OCI-LY3 (cell line): ENCODE data around the gene B4GALNT2.

Experiments used
- H2AFZ ChIP-seq: fragments of 200-600, 300-600 bp; shearing (Covaris generic); 2 replicates; pipeline ENCODE4 v1.6.0; 2014; ENCODE audit warnings: antibody characterized with exemption, low read depth, low read length
- H3K27ac ChIP-seq: fragments of 200-600, 300-600 bp; sonication (generic); 2 replicates; pipeline ENCODE4 v1.5.1; 2014; ENCODE audit warnings: mild to moderate bottlenecking, low read length, moderate library complexity, mixed read lengths
- H3K27me3 ChIP-seq: fragments of 200-600, 300-600 bp; sonication (generic); 2 replicates; pipeline ENCODE4 v1.6.1; 2014; ENCODE audit warnings: low read depth, low read length, mixed read lengths
- H3K36me3 ChIP-seq: fragments of 200-600, 300-600 bp; sonication (generic); replicated peaks from 2 replicates; pipeline ENCODE3; 2014; ENCODE audit warnings: low read depth, low read length, mixed read lengths
- H3K4me1 ChIP-seq: fragments of 300-600, 200-600 bp; sonication (generic); 2 replicates; pipeline ENCODE4 v1.6.1; 2014; ENCODE audit warnings: low read length, mixed read lengths
- H3K4me2 ChIP-seq: fragments of 200-600, 300-600 bp; sonication (generic); 2 replicates; pipeline ENCODE4 v1.6.1; 2014; ENCODE audit warnings: low read length, mixed read lengths
- H3K4me3 ChIP-seq: fragments of 300-600, 200-600 bp; sonication (generic); 2 replicates; pipeline ENCODE4 v1.5.1; 2014; ENCODE audit warnings: antibody characterized with exemption, mild to moderate bottlenecking, low read length, moderate library complexity
- H3K79me2 ChIP-seq: fragments of 300-600, 200-600 bp; shearing (Covaris generic); 2 replicates; pipeline ENCODE4 v1.6.1; 2014; ENCODE audit warnings: mild to moderate bottlenecking, low read length, mixed read lengths
- H3K9ac ChIP-seq: fragments of 300-600, 200-600 bp; shearing (Covaris generic); 2 replicates; pipeline ENCODE4 v1.6.0; 2014; ENCODE audit warnings: mild to moderate bottlenecking, low read length, moderate library complexity
- H3K9me3 ChIP-seq: fragments of 200-600, 300-600 bp; shearing (Covaris generic); 2 replicates; pipeline ENCODE4 v1.6.1; 2014; ENCODE audit warnings: low read length, mixed read lengths; ENCODE audit not compliant: insufficient read depth
- H4K20me1 ChIP-seq: fragments of 200-600, 300-600 bp; sonication (generic); 2 replicates; pipeline ENCODE4 v1.6.1; 2016; ENCODE audit warnings: low read length, mixed read lengths; ENCODE audit not compliant: insufficient read depth
- CTCF ChIP-seq: fragments of 200-600, 300-600 bp; sonication (generic); IDR thresholded peaks from 2 replicates; pipeline ENCODE4 v1.5.1; 2014; ENCODE audit warnings: antibody characterized with exemption, low read length, low read depth
- EZH2phosphoT487 ChIP-seq: fragments of 200-600 bp; shearing (Covaris generic); IDR thresholded peaks from 2 replicates; pipeline ENCODE4 v1.6.1; 2018; ENCODE audit warnings: antibody characterized with exemption, mixed run types, low read depth

B4GALNT2 gene

GRCh38 chr17:49146620-49147306 lies 14.2 kb downstream of the B4GALNT2 start:
- Histone ChIP-seq H3K27me3 (peaks cover 3% of the 10 kb centered on the region; the same call in 1 of the 2 replicates), H3K9ac (no peak overlapping the region), H3K4me2 (no peak overlapping the region), H3K79me2 (no peaks in the 10 kb centered on the region), H4K20me1 (no peaks in the 10 kb centered on the region), H3K27ac (no peak overlapping the region), H3K4me3 (no peak overlapping the region), H3K4me1 (no peaks in the 10 kb centered on the region), H2AFZ (no peak overlapping the region), H3K9me3 (no peaks in the 10 kb centered on the region), H3K36me3 (no peaks in the 10 kb centered on the region)
- TF ChIP-seq EZH2phosphoT487 (no peak), CTCF (no peak)

GRCh38 chr17:49148171-49148570 lies 15.6 kb downstream of the B4GALNT2 start:
- no peak overlapping the region for H3K9ac ChIP-seq
- H3K79me2 ChIP-seq, result no peaks in the 10 kb centered on the region
- H2AFZ ChIP-seq, result no peak overlapping the region
- H3K27me3 ChIP-seq, result no peaks in the 10 kb centered on the region
- no peak overlapping the region for H3K4me3 ChIP-seq
- no peaks in the 10 kb centered on the region for H3K36me3 ChIP-seq
- no peaks in the 10 kb centered on the region for H4K20me1 ChIP-seq
- H3K9me3 ChIP-seq, result no peaks in the 10 kb centered on the region
- no peaks in the 10 kb centered on the region for H3K4me1 ChIP-seq
- no peak overlapping the region for H3K4me2 ChIP-seq
- no peak overlapping the region for H3K27ac ChIP-seq
- TF ChIP-seq EZH2phosphoT487 (no peak), CTCF (no peak)

- Histone ChIP-seq H3K79me2 (no peaks in the 10 kb centered on the region), H3K36me3 (no peaks in the 10 kb centered on the region), H3K4me3 (no peak overlapping the region), H3K27ac (no peak overlapping the region), H3K27me3 (0 out of 2 replicates have a peak, but pooled peaks cover 5% of the 10 kb centered on the region), H4K20me1 (no peaks in the 10 kb centered on the region), H3K9me3 (no peaks in the 10 kb centered on the region), H3K4me2 (no peak overlapping the region), H3K4me1 (no peaks in the 10 kb centered on the region), H3K9ac (no peak overlapping the region), H2AFZ (no peak overlapping the region)
- TF ChIP-seq CTCF (no peak), EZH2phosphoT487 (no peak)
Observed at GRCh38 chr17:49151996-49152395, 19.4 kb downstream of the B4GALNT2 start.

- TF ChIP-seq EZH2phosphoT487, result no peak
- TF ChIP-seq CTCF, result no peak
- Histone ChIP-seq H3K9ac (no peak overlapping the region), H4K20me1 (no peaks in the 10 kb centered on the region), H3K27ac (no peak overlapping the region), H2AFZ (no peak overlapping the region), H3K79me2 (no peaks in the 10 kb centered on the region), H3K4me1 (no peaks in the 10 kb centered on the region), H3K9me3 (no peaks in the 10 kb centered on the region), H3K36me3 (no peaks in the 10 kb centered on the region), H3K4me3 (no peak overlapping the region), H3K27me3 (peaks cover 16% of the 10 kb centered on the region), H3K4me2 (no peak overlapping the region)
Observed at GRCh38 chr17:49156256-49156655, 23.7 kb downstream of the B4GALNT2 start.
